HG03097 (cell line): Measurements from ENCODE around the gene EGFR.

ENCODE experiments used
- ATAC-seq: cut with Tn5 transposase; IDR thresholded peaks from one replicate; pipeline ENCODE4 v1.9.1; 2021; ENCODE audit not compliant: unreplicated experiment, low FRiP score

The EGFR gene

GRCh38 chr7:55118426-55118825, 99.6 kb downstream of the EGFR start:
- no peak for ATAC-seq

- ATAC-seq, result no peak
Measured at GRCh38 chr7:55119571-55119970, 100.8 kb downstream of the EGFR start.

GRCh38 chr7:55120074-55120473, 101.3 kb downstream of the EGFR start:
- ATAC-seq, result no peak

- no peak for ATAC-seq
Measured at GRCh38 chr7:55120501-55121198, 101.8 kb downstream of the EGFR start.

- no peak for ATAC-seq
Measured at GRCh38 chr7:55121249-55121648, 102.4 kb downstream of the EGFR start.

GRCh38 chr7:55122263-55122662, 103.4 kb downstream of the EGFR start:
- no peak for ATAC-seq

- ATAC-seq, result no peak
Measured at GRCh38 chr7:55124989-55125875, 106.4 kb downstream of the EGFR start.

- no peak for ATAC-seq
Measured at GRCh38 chr7:55127135-55127551, 108.3 kb downstream of the EGFR start.

GRCh38 chr7:55127622-55128081, 108.8 kb downstream of the EGFR start:
- no peak for ATAC-seq

- ATAC-seq, result no peak
Measured at GRCh38 chr7:55128693-55129394, 110.0 kb downstream of the EGFR start.

- no peak for ATAC-seq
Measured at GRCh38 chr7:55129541-55130394, 111.0 kb downstream of the EGFR start.

- ATAC-seq, result no peak
Measured at GRCh38 chr7:55130395-55131141, 111.8 kb downstream of the EGFR start.

- no peak for ATAC-seq
Measured at GRCh38 chr7:55131142-55131929, 112.5 kb downstream of the EGFR start.

- ATAC-seq, result no peak
Measured at GRCh38 chr7:55132550-55132889, 113.7 kb downstream of the EGFR start.

- ATAC-seq, result no peak
Measured at GRCh38 chr7:55132890-55133551, 114.2 kb downstream of the EGFR start.

GRCh38 chr7:55133630-55134358, 115.0 kb downstream of the EGFR start:
- ATAC-seq, result no peak

- no peak for ATAC-seq
Measured at GRCh38 chr7:55134359-55134725, 115.5 kb downstream of the EGFR start.

- no peak for ATAC-seq
Measured at GRCh38 chr7:55134786-55135185, 116.0 kb downstream of the EGFR start.
